Measurements from ENCODE around the gene SECTM1. TPM values are rescaled to one million over a fixed set of nuclear protein-coding genes. Genes with fewer than 3 reads are reported as not detected.

Gene SECTM1
- total and polyA plus RNA-seq, 9 of the 15 experiments (the other 6 are each of a cell fraction or from before 2014, with no cell fraction given) = 0.11 to 0.46 (median 0.18) TPM; not detected in 6

DNA sequence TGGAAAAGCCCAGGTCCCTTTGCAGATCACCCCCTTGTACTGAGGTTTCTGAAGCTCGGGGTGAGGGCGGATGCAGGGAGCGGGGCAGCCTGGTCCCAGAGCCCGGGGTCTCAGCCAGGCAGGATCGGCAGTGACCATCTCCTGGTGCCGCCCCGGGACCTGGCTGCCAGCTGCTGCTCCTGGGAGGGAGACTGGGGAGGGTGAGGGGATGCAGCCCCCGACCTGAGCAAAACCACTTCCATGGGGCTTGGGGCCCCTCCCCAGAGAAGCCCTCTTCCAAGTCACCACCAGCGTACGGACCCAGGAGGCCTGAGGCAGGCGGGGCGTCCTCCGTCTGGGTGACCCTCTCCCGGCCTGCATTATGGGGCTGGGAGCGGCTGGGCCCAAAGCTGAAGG, 31.0 kb downstream of the SECTM1 start:
- TF ChIP-seq, protein P1, sequence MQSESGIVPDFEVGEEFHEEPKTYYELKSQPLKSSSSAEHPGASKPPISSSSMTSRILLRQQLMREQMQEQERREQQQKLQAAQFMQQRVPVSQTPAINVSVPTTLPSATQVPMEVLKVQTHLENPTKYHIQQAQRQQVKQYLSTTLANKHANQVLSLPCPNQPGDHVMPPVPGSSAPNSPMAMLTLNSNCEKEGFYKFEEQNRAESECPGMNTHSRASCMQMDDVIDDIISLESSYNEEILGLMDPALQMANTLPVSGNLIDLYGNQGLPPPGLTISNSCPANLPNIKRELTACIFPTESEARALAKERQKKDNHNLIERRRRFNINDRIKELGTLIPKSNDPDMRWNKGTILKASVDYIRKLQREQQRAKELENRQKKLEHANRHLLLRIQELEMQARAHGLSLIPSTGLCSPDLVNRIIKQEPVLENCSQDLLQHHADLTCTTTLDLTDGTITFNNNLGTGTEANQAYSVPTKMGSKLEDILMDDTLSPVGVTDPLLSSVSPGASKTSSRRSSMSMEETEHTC (IDR thresholded peaks at IDR 0.05) = no peak
- TF ChIP-seq, protein P2, sequence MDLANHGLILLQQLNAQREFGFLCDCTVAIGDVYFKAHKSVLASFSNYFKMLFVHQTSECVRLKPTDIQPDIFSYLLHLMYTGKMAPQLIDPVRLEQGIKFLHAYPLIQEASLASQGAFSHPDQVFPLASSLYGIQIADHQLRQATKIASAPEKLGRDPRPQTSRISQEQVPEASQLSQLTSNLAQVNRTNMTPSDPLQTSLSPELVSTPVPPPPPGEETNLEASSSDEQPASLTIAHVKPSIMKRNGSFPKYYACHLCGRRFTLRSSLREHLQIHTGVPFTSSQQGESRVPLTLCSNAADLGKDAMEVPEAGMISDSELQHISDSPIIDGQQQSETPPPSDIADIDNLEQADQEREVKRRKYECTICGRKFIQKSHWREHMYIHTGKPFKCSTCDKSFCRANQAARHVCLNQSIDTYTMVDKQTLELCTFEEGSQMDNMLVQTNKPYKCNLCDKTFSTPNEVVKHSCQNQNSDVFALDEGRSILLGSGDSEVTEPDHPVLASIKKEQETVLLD (IDR thresholded peaks at IDR 0.05) = no peak
- TF ChIP-seq LEF1 (IDR thresholded peaks at IDR 0.05) (no peak), MTF1 (CRISPR knock-in tag; IDR thresholded peaks at IDR 0.05; ENCODE audit: borderline replicate concordance) (no peak), NR1H2 (CRISPR knock-in tag; IDR thresholded peaks at IDR 0.05) (no peak)
- TF ChIP-seq, protein P3, sequence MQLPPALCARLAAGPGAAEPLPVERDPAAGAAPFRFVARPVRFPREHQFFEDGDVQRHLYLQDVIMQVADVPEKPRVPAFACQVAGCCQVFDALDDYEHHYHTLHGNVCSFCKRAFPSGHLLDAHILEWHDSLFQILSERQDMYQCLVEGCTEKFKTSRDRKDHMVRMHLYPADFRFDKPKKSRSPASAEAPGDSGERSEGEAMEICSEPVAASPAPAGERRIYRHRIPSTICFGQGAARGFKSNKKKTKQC (CRISPR knock-in tag; IDR thresholded peaks at IDR 0.05) = no peak
- FAIRE-seq = no peak
- Histone ChIP-seq H3K79me2 (ENCODE audit: control insufficient read depth, insufficient read depth, low read length) (no peaks in the 10 kb centered on the region), H3K36me3 (ENCODE audit: control insufficient read depth, insufficient read depth, low read length) (no peaks in the 10 kb centered on the region), H3K4me3 (no peak overlapping the region), H3K9me1 (ENCODE audit: control insufficient read depth, insufficient read depth, low read length) (no peaks in the 10 kb centered on the region), H3K4me2 (ENCODE audit: insufficient read depth, low read length) (no peak overlapping the region), H3K9me3 (replicated peaks; ENCODE audit: control insufficient read depth, insufficient read depth, low read depth, low read length) (no peaks in the 10 kb centered on the region), H3K9ac (ENCODE audit: insufficient read depth in 1 of 2, low read depth in 2 of 2, low read length in 2 of 2) (peak overlapping the region in 1 of 2 experiments; percentile 70; a peak in 2 of 4 replicates), H3K27me3 (ENCODE audit: control insufficient read depth in 2 of 2, insufficient read depth in 2 of 2, low read length in 2 of 2) (no peaks in the 10 kb centered on the region), H4K20me1 (replicated peaks; ENCODE audit: control insufficient read depth, insufficient read depth, low read length) (no peaks in the 10 kb centered on the region), H2AFZ (ENCODE audit: low read depth, low read length) (peak overlapping the region; percentile 54; the same call in 1 of the 2 replicates), H3K27ac (ENCODE audit: extremely low read depth, low read depth, low read length) (no peak overlapping the region), H3K4me1 (replicated peaks in 1 of 2; ENCODE audit: control insufficient read depth in 2 of 2, insufficient read depth in 2 of 2, low read length in 2 of 2) (peaks cover 45 to 77% of the 10 kb centered on the region in 2 experiments)
- intact Hi-C loops (cut with micrococcal nuclease) = no loop called here
- in situ Hi-C loops (cut with MboI) = no loop called here
- DNase-seq (ENCODE audit: extremely low read depth in 1 of 4, low spot score in 3 of 4) = no peak
- ChIA-PET CTCF (ENCODE audit: low intra/inter-chr PET ratio) (no interaction called here), POLR2A (interaction anchor here (0.5 to 1.7 kb wide), 4 partner anchors 11 to 43 kb away, joined by 3 to 5 read pairs (median 4); no protein-coding TSS in a partner anchor)
- BruUV-seq (replicated peaks) = no TSS peak
- WGBS (ENCODE audit: insufficient coverage, low coverage, missing lambda C conversion rate) = 84% methylated on average over 10 of the region's 15 CpGs
- no peak for ATAC-seq
